Pancreas (tissue), 10 donors: Measurements from ENCODE around the gene KHDC1L. TPM values are rescaled to one million over a fixed set of nuclear protein-coding genes. Genes with fewer than 3 reads are reported as not detected.
A peak's percentile ranks its signal among the peaks of the same experiment; 100 is the strongest.
"Not testable (repeated sequence)": the region's sequence is repeated elsewhere in the genome, so short reads cannot be mapped to it uniquely, and the experiment has no call there.

Experiments used
- ATAC-seq, 4 donors: fragments of 200-7000 bp; cut with Tn5 transposase; one replicate each; pipeline versions ENCODE4 v1.8.0 to v1.9.1; 2020; ENCODE audit warnings: mild to moderate bottlenecking in 4 of 4, moderate library complexity in 4 of 4
- DNase-seq, 6 donors: peaks; one replicate each; pipeline ENCODE4 v3.0.0-alpha.2; 2020
- FAIRE-seq: peaks from 2 replicates; lab custom pipeline; 2012; peaks lifted over from hg19 to GRCh38; lab: Jason Lieb, UNC
- H3K27ac ChIP-seq, 4 donors: fragments of 200-600 bp; sonication (generic); 1 replicate in 3 of 4; 2 replicates in 1 of 4; pipeline versions ENCODE4 v1.5.0 to v1.8.0; 2020
- H3K27me3 ChIP-seq, 4 donors: fragments of 200-600 bp; one replicate each; pipeline ENCODE4 v1.8.0; 2021
- H3K36me3 ChIP-seq, 3 donors: fragments of 200-600 bp; sonication (generic) in 1 of 3; one replicate each; pipeline versions ENCODE4 v1.5.0 to v1.8.0; 2020 to 2021
- H3K4me1 ChIP-seq, 3 donors: fragments of 200-600 bp; one replicate each; pipeline ENCODE4 v1.8.0; 2021
- H3K4me3 ChIP-seq, 4 donors: fragments of 200-600 bp; sonication (generic) in 2 of 4; one replicate each; pipeline versions ENCODE4 v1.5.0 to v1.8.0; 2020 to 2021
- H3K9me3 ChIP-seq, 4 donors: fragments of 200-600 bp; one replicate each; pipeline ENCODE4 v1.8.0; 2021
- CTCF ChIP-seq, 4 donors: fragments of 200-600 bp; sonication (generic) in 3 of 4; IDR thresholded peaks; one replicate each; pipeline versions ENCODE4 v1.5.0 to v1.8.0; 2021; ENCODE audit warnings: antibody characterized with exemption in 4 of 4
- WGBS, 2 donors: extraction: QIAGEN DNeasy Blood & Tissue Kit; methylation state at CpG; one replicate each; pipeline ENCODE4 v1.1.7; 2013; 5-methylcytosine and 5-hydroxymethylcytosine counted together
- intact Hi-C, 3 donors: fragments of 100-400 bp; cut with DNase I; formaldehyde crosslinking; loops; one replicate each; pipeline versions ENCODE4 v1.11.1 to v1.14.2; 2022
- polyA plus RNA-seq, 2 donors: library from polyadenylated mRNA; stranded (reverse); fragments of 200-250 nt; gene quantifications; one replicate each; pipeline ENCODE4 v1.2.3, GENCODE V29; 2013
- total RNA-seq, 6 donors: library from RNA; stranded (reverse); fragmentation: NEBNext Ultra II Directional in 4 of 6; extraction: Animal tissue kit (Norgen Biotek cat#: 25700) in 4 of 6; gene quantifications; one replicate each; pipeline versions ENCODE4 v1.2.1 to v1.2.4, GENCODE V29; 2021 to 2023
- donor health status: healthy with polysubstance abuse.
- donor health status: DM: no; HTN: no; CAD: no; lungs with moderate emphysema.
- donor health status: DM: no; HTN: no; CAD: no.
- donor health status: control.
- donor health status: control.
- donor health status: Bipolar disorder and iron deficiency.
- donor health status: DM: yes; HTN: yes; CAD: no.
- donor health status: DM: no; HTN: no; CAD: no.
- donor health status: DM: no; HTN: no; CAD: no.
- donor health status: DM: yes; HTN: yes; CAD: no.

The KHDC1L gene
- total and polyA plus RNA-seq, 8 donors, result 0.28 to 0.38 TPM; not detected in 6

- no peak for ATAC-seq
- Histone ChIP-seq H3K9me3 (no peaks in the 10 kb centered on the region), H3K36me3 (no peaks in the 10 kb centered on the region), H3K4me1 (no peaks in the 10 kb centered on the region), H3K27me3 (no peaks in the 10 kb centered on the region), H3K4me3 (no peak overlapping the region), H3K27ac (no peak overlapping the region)
- FAIRE-seq, result no peak
- intact Hi-C loops, result no loop called here
- no peak for DNase-seq
- 84 to 86% methylated on average over 7 of the region's 7 CpGs for WGBS, 2 donors
- TF ChIP-seq CTCF (IDR thresholded peaks at IDR 0.05), result no peak
Observed at GRCh38 chr6:73194744-73195143, 30.6 kb downstream of the KHDC1L start.

- H3K4me1 ChIP-seq, H3K36me3 ChIP-seq, H3K27ac ChIP-seq, H3K4me3 ChIP-seq, H3K9me3 ChIP-seq, ATAC-seq, DNase-seq, FAIRE-seq, intact Hi-C loops, H3K27me3 ChIP-seq: not testable (repeated sequence)
- WGBS, 2 donors, result 80 to 90% methylated on average over 4 of the region's 4 CpGs
Observed at GRCh38 chr6:73193302-73193701, 32.0 kb downstream of the KHDC1L start.

GRCh38 chr6:73182021-73182607, 43.2 kb downstream of the KHDC1L start:
- H3K27ac ChIP-seq, result no peak overlapping the region
- DNase-seq, result no peak
- 59 to 63% methylated on average over 2 of the region's 2 CpGs for WGBS, 2 donors
- intact Hi-C loops, result no loop called here
- FAIRE-seq, result no peak
- H3K36me3 ChIP-seq, result no peaks in the 10 kb centered on the region
- H3K27me3 ChIP-seq, result no peaks in the 10 kb centered on the region
- ATAC-seq, result no peak
- H3K4me1 ChIP-seq, result no peaks in the 10 kb centered on the region
- no peak for TF ChIP-seq CTCF (IDR thresholded peaks at IDR 0.05)
- no peaks in the 10 kb centered on the region for H3K9me3 ChIP-seq
- no peak overlapping the region for H3K4me3 ChIP-seq

GRCh38 chr6:73180763-73181619, 44.3 kb downstream of the KHDC1L start:
- Histone ChIP-seq H3K4me1 (no peaks in the 10 kb centered on the region), H3K4me3 (peak overlapping the region in 1 of 4 donors; percentile 36), H3K27ac (no peak overlapping the region), H3K36me3 (no peaks in the 10 kb centered on the region), H3K9me3 (no peaks in the 10 kb centered on the region), H3K27me3 (no peaks in the 10 kb centered on the region)
- FAIRE-seq (peak; percentile 47), ATAC-seq (peak; percentile 77 to 99 (median 96)), DNase-seq (no peak)
- 5 to 7% methylated on average over 7 of the region's 7 CpGs for WGBS, 2 donors
- peak; percentile 47 to 65 (median 56) for TF ChIP-seq CTCF (IDR thresholded peaks at IDR 0.05)
- intact Hi-C loops, result no loop called here

- intact Hi-C loops, result no loop called here
- ATAC-seq, result no peak
Observed at GRCh38 chr6:73180076-73180738, 45.1 kb downstream of the KHDC1L start.

More at GRCh38 chr6:73180076-73180738, 45.1 kb downstream of the KHDC1L start:
- no peak for FAIRE-seq
- Histone ChIP-seq H3K27ac (no peak overlapping the region), H3K27me3 (no peaks in the 10 kb centered on the region), H3K9me3 (no peaks in the 10 kb centered on the region), H3K4me1 (no peaks in the 10 kb centered on the region), H3K4me3 (peak overlapping the region in 1 of 4 donors; percentile 36), H3K36me3 (no peaks in the 10 kb centered on the region)
- no peak for DNase-seq
- TF ChIP-seq CTCF (IDR thresholded peaks at IDR 0.05), result no peak
- WGBS, 2 donors, result 60 to 69% methylated on average over 6 of the region's 6 CpGs
